ENCODE results near the gene TRIM67. TPM values are rescaled to one million over a fixed set of nuclear protein-coding genes. Genes with fewer than 3 reads are reported as not detected.
"Not testable (repeated sequence)": the region's sequence is repeated elsewhere in the genome, so short reads cannot be mapped to it uniquely, and the experiment has no call there.

Gene TRIM67
- total and polyA plus RNA-seq, 9 donors = 0.02 to 0.92 (median 0.05) TPM; not detected in 6

DNA sequence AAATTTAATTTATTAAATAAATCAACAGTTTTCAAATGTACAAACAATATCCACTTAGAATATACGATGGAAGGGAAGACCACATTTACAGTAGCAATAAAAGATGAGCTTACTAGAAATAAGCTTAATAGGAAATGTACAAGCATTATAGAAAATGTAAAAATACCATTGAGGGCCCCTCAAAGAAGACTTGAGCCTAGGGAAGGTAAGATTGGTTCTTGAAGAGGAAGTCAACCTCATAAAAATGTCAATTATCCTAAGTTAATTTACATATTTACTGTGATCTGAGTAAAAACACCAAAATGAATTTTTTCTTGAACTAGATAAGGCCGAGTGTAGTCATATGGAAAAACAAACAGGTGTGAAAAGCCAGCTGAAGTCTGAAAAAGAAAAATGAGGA lies 39.7 kb upstream of the TRIM67 start:
- Histone ChIP-seq H3K27ac (no peak overlapping the region), H3K27me3 (no peaks in the 10 kb centered on the region), H3K4me1 (ENCODE audit: insufficient read depth) (no peaks in the 10 kb centered on the region), H3K36me3 (no peaks in the 10 kb centered on the region), H3K9me3 (no peaks in the 10 kb centered on the region), H3K4me3 (no peak overlapping the region)
- TF ChIP-seq, protein P1, sequence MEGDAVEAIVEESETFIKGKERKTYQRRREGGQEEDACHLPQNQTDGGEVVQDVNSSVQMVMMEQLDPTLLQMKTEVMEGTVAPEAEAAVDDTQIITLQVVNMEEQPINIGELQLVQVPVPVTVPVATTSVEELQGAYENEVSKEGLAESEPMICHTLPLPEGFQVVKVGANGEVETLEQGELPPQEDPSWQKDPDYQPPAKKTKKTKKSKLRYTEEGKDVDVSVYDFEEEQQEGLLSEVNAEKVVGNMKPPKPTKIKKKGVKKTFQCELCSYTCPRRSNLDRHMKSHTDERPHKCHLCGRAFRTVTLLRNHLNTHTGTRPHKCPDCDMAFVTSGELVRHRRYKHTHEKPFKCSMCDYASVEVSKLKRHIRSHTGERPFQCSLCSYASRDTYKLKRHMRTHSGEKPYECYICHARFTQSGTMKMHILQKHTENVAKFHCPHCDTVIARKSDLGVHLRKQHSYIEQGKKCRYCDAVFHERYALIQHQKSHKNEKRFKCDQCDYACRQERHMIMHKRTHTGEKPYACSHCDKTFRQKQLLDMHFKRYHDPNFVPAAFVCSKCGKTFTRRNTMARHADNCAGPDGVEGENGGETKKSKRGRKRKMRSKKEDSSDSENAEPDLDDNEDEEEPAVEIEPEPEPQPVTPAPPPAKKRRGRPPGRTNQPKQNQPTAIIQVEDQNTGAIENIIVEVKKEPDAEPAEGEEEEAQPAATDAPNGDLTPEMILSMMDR (IDR thresholded peaks at IDR 0.05) = no peak
- TF ChIP-seq POLR2A (IDR thresholded peaks at IDR 0.05) (no peak), EP300 (IDR thresholded peaks at IDR 0.05) (no peak)
- DNase-seq = no peak
- intact Hi-C loops (cut with DNase I) = no loop called here
- 79 to 85% (median 84%) methylated on average over 2 of the region's 2 CpGs for WGBS, 3 donors

DNA sequence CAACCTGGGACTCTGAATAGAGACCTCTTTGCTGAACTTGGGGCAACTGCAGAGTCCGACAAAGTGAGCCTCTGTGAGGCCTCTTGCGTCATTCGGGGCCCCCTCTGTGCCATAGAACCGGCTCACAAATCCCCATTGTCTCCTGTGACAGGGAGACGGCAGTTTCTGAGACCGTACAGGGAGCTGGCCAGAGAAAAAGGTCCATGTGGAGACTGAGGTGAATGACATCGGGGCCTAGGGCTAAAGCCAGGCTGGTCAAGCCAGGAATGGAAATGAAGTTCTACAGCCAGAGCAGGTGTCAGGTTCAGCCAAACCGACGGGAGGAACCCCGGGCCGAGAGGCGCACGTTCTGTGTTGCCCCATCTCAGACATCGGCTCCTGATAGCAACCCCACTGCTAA lies 37.1 kb upstream of the TRIM67 start:
- H3K4me3 ChIP-seq = no peak overlapping the region
- no peaks in the 10 kb centered on the region for H3K4me1 ChIP-seq (ENCODE audit: insufficient read depth)
- no peak for TF ChIP-seq EP300 (IDR thresholded peaks at IDR 0.05)
- no peak for TF ChIP-seq POLR2A (IDR thresholded peaks at IDR 0.05)
- TF ChIP-seq, protein P1 (IDR thresholded peaks at IDR 0.05) = no peak
- H3K9me3 ChIP-seq = no peaks in the 10 kb centered on the region
- DNase-seq = no peak
- no peak overlapping the region for H3K27ac ChIP-seq
- WGBS, 3 donors = 90 to 92% (median 92%) methylated on average over 14 of the region's 14 CpGs
- intact Hi-C loops (cut with DNase I) = no loop called here
- no peaks in the 10 kb centered on the region for H3K27me3 ChIP-seq
- H3K36me3 ChIP-seq = no peaks in the 10 kb centered on the region

DNA sequence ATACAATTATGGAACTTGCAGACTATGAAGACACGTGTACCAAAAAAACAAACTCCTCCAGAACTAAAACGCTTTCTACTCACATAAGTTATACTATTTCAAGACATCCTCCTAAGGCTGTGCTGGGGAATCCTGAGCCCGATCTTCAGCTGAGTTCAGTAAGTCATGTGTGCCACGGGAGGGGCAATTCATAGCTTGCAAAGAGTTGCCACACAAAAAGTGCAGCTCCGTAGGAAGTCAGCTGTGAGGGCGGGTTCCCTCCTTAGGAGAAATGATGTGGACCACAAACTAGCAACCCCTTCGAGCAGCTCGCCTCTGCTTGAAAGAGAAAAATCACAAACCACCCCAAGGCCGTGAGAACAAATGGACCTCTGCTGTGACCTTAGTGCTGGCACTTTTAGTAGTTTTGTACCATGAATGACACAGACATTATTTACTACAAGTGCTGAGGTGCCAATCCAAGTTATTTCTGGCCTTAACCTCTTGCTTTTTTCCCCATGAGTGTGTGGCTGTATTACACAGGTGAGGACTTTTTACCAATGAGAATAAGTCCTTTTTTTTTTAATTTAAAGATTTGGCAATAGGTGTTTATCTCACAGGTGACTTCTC lies 35.8 kb upstream of the TRIM67 start:
- Histone ChIP-seq H3K4me3 (no peak overlapping the region), H3K9me3 (no peaks in the 10 kb centered on the region), H3K4me1 (ENCODE audit: insufficient read depth) (no peaks in the 10 kb centered on the region), H3K36me3 (no peaks in the 10 kb centered on the region), H3K27ac (no peak overlapping the region), H3K27me3 (no peaks in the 10 kb centered on the region)
- intact Hi-C loops (cut with DNase I) = no loop called here
- TF ChIP-seq EP300 (IDR thresholded peaks at IDR 0.05) (no peak), POLR2A (IDR thresholded peaks at IDR 0.05) (no peak)
- TF ChIP-seq, protein P1 (IDR thresholded peaks at IDR 0.05) = no peak
- DNase-seq = no peak
- WGBS, 3 donors = 43 to 52% (median 45%) methylated on average over 9 of the region's 9 CpGs

DNA sequence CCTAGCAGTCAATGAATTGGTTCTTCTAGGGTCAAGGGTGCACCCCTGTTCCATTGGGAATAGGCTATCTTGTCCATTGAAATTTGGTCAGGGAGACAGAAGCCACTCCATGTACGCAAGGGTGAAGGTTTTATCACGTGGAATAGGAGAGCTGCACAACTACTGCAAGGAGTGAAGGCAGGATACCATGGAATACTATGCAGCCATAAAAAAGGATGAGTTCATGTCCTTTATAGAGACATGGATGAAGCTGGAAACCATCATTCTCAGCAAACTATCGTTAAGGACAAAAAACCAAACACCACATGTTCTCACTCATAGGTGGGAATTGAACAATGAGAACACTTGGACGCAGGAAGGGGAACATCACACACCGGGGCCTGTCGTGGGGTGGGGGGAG lies 34.8 kb upstream of the TRIM67 start:
- H3K27ac ChIP-seq; intact Hi-C loops (cut with DNase I); H3K36me3 ChIP-seq; DNase-seq; H3K27me3 ChIP-seq; H3K4me1 ChIP-seq (ENCODE audit: insufficient read depth); H3K4me3 ChIP-seq; H3K9me3 ChIP-seq: not testable (repeated sequence)
- 80 to 86% (median 84%) methylated on average over 6 of the region's 6 CpGs for WGBS, 3 donors

DNA sequence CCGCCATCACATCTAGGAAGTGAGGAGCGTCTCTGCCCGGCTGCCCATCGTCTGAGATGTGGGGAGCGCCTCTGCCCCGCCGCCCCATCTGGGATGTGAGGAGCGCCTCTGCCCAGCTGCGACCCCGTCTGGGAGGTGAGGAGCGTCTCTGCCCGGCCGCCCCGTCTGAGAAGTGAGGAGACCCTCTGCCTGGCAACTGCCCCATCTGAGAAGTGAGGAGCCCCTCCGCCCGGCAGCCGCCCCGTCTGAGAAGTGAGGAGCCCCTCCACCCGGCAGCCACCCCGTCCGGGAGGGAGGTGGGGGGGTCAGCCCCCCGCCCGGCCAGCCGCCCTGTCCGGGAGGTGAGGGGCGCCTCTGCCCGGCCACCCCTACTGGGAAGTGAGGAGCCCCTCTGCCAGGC lies 33.4 kb upstream of the TRIM67 start:
- H3K36me3 ChIP-seq; H3K9me3 ChIP-seq; intact Hi-C loops (cut with DNase I); H3K4me3 ChIP-seq; H3K27ac ChIP-seq; H3K27me3 ChIP-seq; H3K4me1 ChIP-seq (ENCODE audit: insufficient read depth); DNase-seq: not testable (repeated sequence)
- 88 to 96% (median 94%) methylated on average over 10 to 21 of the region's 27 CpGs for WGBS, 3 donors
